Breast epithelium (tissue), 4 donors: ENCODE data around the gene IRAK2. TPM values are rescaled to one million over a fixed set of nuclear protein-coding genes. Genes with fewer than 3 reads are reported as not detected.

Source experiments
- DNase-seq, 2 donors: peaks; one replicate each; pipeline ENCODE4 v3.0.0-alpha.2; 2019; ENCODE audit warnings: low spot score in 2 of 2
- H3K27ac ChIP-seq, 2 donors: fragments of 200-600 bp; sonication (generic) in 1 of 2; one replicate each; pipeline ENCODE4 v1.5.1; 2016 to 2019; ENCODE audit warnings: mild to moderate bottlenecking in 1 of 2
- H3K27me3 ChIP-seq, 2 donors: fragments of 200-600 bp; sonication (generic) in 1 of 2; one replicate each; pipeline versions ENCODE4 v1.5.1 to v1.6.0; 2017 to 2019; ENCODE audit warnings: control low read depth in 1 of 2, mild to moderate bottlenecking in 1 of 2
- H3K36me3 ChIP-seq: fragments of 200-600 bp; one replicate; pipeline ENCODE4 v1.5.1; 2019
- H3K4me1 ChIP-seq, 2 donors: fragments of 200-600 bp; sonication (generic); one replicate each; pipeline ENCODE4 v1.5.1; 2016 to 2019; ENCODE audit warnings: control low read depth in 1 of 2
- H3K4me3 ChIP-seq, 3 donors: fragments of 200-600 bp; sonication (generic); 1 replicate in 2 of 3; 2 replicates in 1 of 3; pipeline ENCODE4 v1.5.1; 2016 to 2019; ENCODE audit warnings: mild to moderate bottlenecking in 3 of 3, moderate library complexity in 2 of 3
- H3K9me3 ChIP-seq, 2 donors: fragments of 200-600 bp; sonication (generic) in 1 of 2; one replicate each; pipeline ENCODE4 v1.5.1; 2016 to 2019; ENCODE audit warnings: control low read depth in 1 of 2
- POLR2A ChIP-seq: fragments of 450-650 bp; IDR thresholded peaks from one replicate; pipeline ENCODE4 v1.6.1; 2016; ENCODE audit warnings: antibody characterized with exemption, mild to moderate bottlenecking, moderate library complexity
- POLR2AphosphoS5 ChIP-seq, 3 donors: sonication (generic); formaldehyde crosslinking; IDR thresholded peaks; one replicate each; pipeline ENCODE4 v1.6.1; 2017; ENCODE audit warnings: antibody characterized with exemption in 3 of 3
- intact Hi-C: fragments of 100-400 bp; cut with DNase I; formaldehyde crosslinking; loops from one replicate; pipeline ENCODE4 v1.15.1; 2023; ENCODE audit warnings: low total_unique reads
- total RNA-seq, 3 donors: library from RNA; depleted of rRNA; stranded (reverse); fragments of >200 nt; gene quantifications; one replicate each; pipeline ENCODE4 v1.1.0, GENCODE V29; 2016
- TF ChIP-seq, protein P1 (sequence below), 3 donors: fragments of 450-650 bp; IDR thresholded peaks; one replicate each; pipeline ENCODE4 v1.5.1; 2016 to 2017; ENCODE audit warnings: antibody characterized with exemption in 3 of 3, mild to moderate bottlenecking in 3 of 3, moderate library complexity in 3 of 3

Gene IRAK2
- total RNA-seq, 3 donors from 2014 or later, result 3.4 to 7.2 (median 5.1) TPM

DNA sequence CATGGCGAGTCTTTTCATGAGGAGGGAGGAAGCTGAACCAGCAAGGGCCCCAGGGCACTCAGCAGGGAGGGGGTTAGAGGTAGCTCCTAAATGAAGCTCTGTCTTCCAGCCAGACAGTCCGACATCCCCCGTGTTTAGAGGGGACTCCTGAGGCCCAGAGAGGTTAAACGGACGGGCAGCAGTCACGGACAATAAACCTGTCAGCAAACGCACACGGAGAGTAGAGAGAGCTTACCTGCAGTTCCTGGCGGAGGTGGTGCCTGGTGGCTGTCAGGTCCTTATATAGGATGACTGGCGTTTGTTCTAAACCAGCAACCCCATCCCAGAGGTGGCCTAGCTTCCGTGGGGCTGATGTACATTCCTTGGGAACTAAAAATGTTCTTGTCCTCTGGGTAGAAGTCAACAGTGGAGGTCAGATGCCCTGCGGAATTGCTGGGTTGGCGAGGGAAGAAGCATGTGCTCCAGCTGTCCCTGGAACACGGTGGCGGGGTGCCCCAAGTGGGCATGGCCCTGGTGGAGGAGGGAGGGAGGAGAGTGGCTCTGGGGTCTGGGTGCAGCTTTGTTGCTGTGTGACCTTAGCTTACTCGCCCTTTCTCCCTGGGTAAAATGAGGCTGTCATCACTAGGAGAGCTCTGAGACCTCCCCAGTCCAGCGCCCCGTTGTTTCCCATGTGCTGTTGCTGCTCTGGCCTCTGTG is 125.9 kb downstream of the IRAK2 start:
- intact Hi-C loops, result no loop called here
- H3K27ac ChIP-seq, result no peak overlapping the region
- no peak for TF ChIP-seq POLR2A
- TF ChIP-seq, protein P1, sequence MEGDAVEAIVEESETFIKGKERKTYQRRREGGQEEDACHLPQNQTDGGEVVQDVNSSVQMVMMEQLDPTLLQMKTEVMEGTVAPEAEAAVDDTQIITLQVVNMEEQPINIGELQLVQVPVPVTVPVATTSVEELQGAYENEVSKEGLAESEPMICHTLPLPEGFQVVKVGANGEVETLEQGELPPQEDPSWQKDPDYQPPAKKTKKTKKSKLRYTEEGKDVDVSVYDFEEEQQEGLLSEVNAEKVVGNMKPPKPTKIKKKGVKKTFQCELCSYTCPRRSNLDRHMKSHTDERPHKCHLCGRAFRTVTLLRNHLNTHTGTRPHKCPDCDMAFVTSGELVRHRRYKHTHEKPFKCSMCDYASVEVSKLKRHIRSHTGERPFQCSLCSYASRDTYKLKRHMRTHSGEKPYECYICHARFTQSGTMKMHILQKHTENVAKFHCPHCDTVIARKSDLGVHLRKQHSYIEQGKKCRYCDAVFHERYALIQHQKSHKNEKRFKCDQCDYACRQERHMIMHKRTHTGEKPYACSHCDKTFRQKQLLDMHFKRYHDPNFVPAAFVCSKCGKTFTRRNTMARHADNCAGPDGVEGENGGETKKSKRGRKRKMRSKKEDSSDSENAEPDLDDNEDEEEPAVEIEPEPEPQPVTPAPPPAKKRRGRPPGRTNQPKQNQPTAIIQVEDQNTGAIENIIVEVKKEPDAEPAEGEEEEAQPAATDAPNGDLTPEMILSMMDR (IDR thresholded peaks at IDR 0.05), result no peak
- TF ChIP-seq POLR2AphosphoS5 (IDR thresholded peaks at IDR 0.05), result no peak
- no peaks in the 10 kb centered on the region for H3K27me3 ChIP-seq
- H3K4me1 ChIP-seq, result peaks cover 0 to 3% of the 10 kb centered on the region in 2 donors
- no peaks in the 10 kb centered on the region for H3K36me3 ChIP-seq
- no peak overlapping the region for H3K4me3 ChIP-seq
- H3K9me3 ChIP-seq, result no peaks in the 10 kb centered on the region
- DNase-seq, result no peak

DNA sequence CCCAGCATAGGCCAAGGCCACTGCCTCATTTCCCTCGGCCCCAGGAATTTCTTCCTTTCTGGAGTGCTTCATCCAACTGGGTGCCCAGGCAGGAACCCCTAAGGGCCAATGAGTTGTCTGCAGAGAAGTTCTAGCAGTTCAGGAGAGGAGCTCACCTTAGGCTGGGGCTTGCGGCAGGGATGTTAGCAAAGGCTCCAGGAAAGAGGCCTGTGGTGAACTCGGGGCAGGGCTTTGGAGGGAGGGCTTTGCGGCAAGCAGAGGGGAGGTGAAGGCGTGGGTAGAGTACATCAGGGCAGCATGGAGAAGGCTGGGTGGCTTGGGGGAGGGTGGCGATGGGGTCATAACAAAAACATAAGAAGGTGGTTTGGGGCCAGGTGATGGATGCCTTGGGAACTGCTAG is 126.9 kb downstream of the IRAK2 start:
- TF ChIP-seq, protein P1 (IDR thresholded peaks at IDR 0.05), result no peak
- TF ChIP-seq POLR2AphosphoS5 (IDR thresholded peaks at IDR 0.05), result no peak
- TF ChIP-seq POLR2A, result no peak
- H3K27me3 ChIP-seq, result no peaks in the 10 kb centered on the region
- no peak overlapping the region for H3K27ac ChIP-seq
- no peaks in the 10 kb centered on the region for H3K36me3 ChIP-seq
- DNase-seq, result no peak
- no peak overlapping the region for H3K4me3 ChIP-seq
- no peaks in the 10 kb centered on the region for H3K4me1 ChIP-seq
- intact Hi-C loops, result no loop called here
- H3K9me3 ChIP-seq, result no peaks in the 10 kb centered on the region

DNA sequence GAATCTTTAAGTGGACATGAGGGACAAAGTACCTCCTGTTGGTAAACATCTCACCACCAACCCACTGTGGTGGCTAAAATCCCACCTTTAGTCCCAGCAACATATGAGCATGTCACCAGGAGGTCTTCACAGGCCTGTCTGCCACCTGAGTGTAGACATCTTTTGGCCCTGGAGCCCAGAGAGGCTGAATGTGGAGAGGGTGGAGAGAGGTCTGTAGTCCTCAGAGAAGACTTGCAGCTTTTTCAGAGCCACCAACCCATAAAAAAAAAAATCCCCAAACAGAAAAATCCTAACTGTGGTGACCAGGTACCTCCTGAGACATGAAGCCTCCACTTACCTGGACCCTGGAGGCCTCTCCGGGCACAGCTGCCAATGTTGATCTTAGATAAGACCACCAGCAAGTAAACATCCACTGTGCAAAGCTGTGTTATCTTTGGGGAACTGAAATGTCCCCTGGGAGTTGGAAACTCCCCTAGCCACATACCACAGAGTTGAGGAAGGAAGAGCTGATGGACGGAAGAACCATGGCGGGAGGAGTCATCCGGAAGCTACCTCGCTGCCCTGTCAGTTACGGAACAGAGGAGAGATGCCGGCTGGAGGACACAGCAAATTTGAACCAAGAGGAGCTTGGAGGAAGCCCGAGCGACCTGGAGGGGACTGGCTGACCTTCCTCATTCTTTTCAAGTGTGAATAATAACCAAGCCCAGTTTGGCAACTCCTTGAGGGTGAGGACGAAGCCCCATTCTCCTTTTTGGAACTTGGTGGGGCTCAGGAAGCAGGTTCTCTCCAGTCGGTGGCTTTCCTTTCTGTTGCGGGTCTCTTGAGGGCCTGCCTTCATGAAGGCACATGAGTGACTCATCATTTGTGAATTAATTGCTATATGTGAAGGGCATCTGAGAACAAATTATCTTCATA is 128.0 kb downstream of the IRAK2 start, which contains the start of gene GHRL:
Gene GHRL (minus strand): TSS at position 443 of the 915 bp plus-strand sequence. CDS start 2,767 bp downstream, outside the sequence.
- no peak for DNase-seq
- TF ChIP-seq, protein P1 (IDR thresholded peaks at IDR 0.05), result no peak
- no peak for TF ChIP-seq POLR2AphosphoS5 (IDR thresholded peaks at IDR 0.05)
- TF ChIP-seq POLR2A, result no peak
- Histone ChIP-seq H3K36me3 (no peaks in the 10 kb centered on the region), H3K27ac (no peak within 1 kb of the TSS), H3K9me3 (no peaks in the 10 kb centered on the region), H3K4me1 (no peaks in the 10 kb centered on the region), H3K27me3 (no peaks in the 10 kb centered on the region), H3K4me3 (no peak within 1 kb of the TSS)
- intact Hi-C loops, result no loop called here

Other genes with a start within 250 kb of the IRAK2 start
- 100 to 1,000 TPM in 1 of 3 donors, 10 to 100 TPM in 2; 59.6 to 119 (median 90.6) TPM for gene IL17RC, start 247.8 kb upstream of the IRAK2 start, total RNA-seq
- gene CRELD1, start 231.1 kb upstream of the IRAK2 start, total RNA-seq, result 10 to 100 TPM; 33.6 to 52.4 (median 44.6) TPM
- 1 to 10 TPM in 2 of 3 donors, under 1 TPM in 1; 0.64 to 2.8 (median 2.0) TPM for gene PRRT3, start 212.5 kb upstream of the IRAK2 start, total RNA-seq
- gene EMC3, start 178.1 kb upstream of the IRAK2 start, total RNA-seq, result 10 to 100 TPM; 38.3 to 88.5 (median 42.9) TPM
- gene FANCD2, start 138.5 kb upstream of the IRAK2 start, total RNA-seq, result 10 to 100 TPM in 1 of 3 donors, 1 to 10 TPM in 2; 3.7 to 12.9 (median 6.2) TPM
- not detected for gene FANCD2OS, start 56.7 kb upstream of the IRAK2 start, total RNA-seq
- gene BRK1, start 49.2 kb upstream of the IRAK2 start, total RNA-seq, result 100 to 1,000 TPM; 119 to 144 (median 119) TPM
- 10 to 100 TPM; 31.8 to 44.6 (median 40.0) TPM for gene VHL, start 23.1 kb upstream of the IRAK2 start, total RNA-seq
- gene TATDN2, start 83.5 kb downstream of the IRAK2 start, total RNA-seq, result 10 to 100 TPM; 14.6 to 19.3 (median 18.7) TPM
- gene GHRL, start 128.0 kb downstream of the IRAK2 start, total RNA-seq, result 1 to 10 TPM in 1 of 3 donors, under 1 TPM in 1, not detected in 1; 0.66 to 1.0 TPM
- gene SEC13, start 156.2 kb downstream of the IRAK2 start, total RNA-seq, result 100 to 1,000 TPM in 1 of 3 donors, 10 to 100 TPM in 2; 80.2 to 111 (median 87.7) TPM